NT2/D1 (cell line): ENCODE data around the gene BHLHE41.

Source experiments
- DNase-seq: peaks from one replicate; pipeline ENCODE4 v3.0.0-alpha.2; 2011; ENCODE audit warnings: low read depth, low spot score
- H3K27me3 ChIP-seq: 2 replicates; pipeline ENCODE4 v1.6.0; 2011; ENCODE audit warnings: mild to moderate bottlenecking; ENCODE audit not compliant: insufficient read length, insufficient read depth
- H3K36me3 ChIP-seq: 2 replicates; pipeline ENCODE4 v1.6.1; 2011; ENCODE audit warnings: mild to moderate bottlenecking, low read length, mixed read lengths; ENCODE audit not compliant: insufficient read depth, insufficient read length
- H3K4me1 ChIP-seq: 2 replicates; pipeline ENCODE4 v1.5.1; 2011; ENCODE audit not compliant: insufficient read depth, insufficient read length
- H3K4me3 ChIP-seq: 2 replicates; pipeline ENCODE4 v1.5.1; 2011; ENCODE audit warnings: low read depth; ENCODE audit not compliant: insufficient read length
- H3K9ac ChIP-seq: 2 replicates; pipeline ENCODE4 v1.6.0; 2011; ENCODE audit warnings: low read depth; ENCODE audit not compliant: insufficient read length
- H3K9me3 ChIP-seq: 2 replicates; pipeline ENCODE4 v1.5.1; 2011; ENCODE audit warnings: mild to moderate bottlenecking, low read length; ENCODE audit not compliant: insufficient read depth
- SUZ12 ChIP-seq: IDR thresholded peaks from 2 replicates; pipeline ENCODE4 v1.6.1; 2011; ENCODE audit not compliant: insufficient read length, insufficient read depth; ENCODE audit errors: extremely low read depth
- YY1 ChIP-seq: IDR thresholded peaks from 2 replicates; pipeline ENCODE4 v1.6.1; 2011; ENCODE audit not compliant: insufficient read length, insufficient read depth
- ZNF274 ChIP-seq: IDR thresholded peaks from 2 replicates; pipeline ENCODE4 v1.6.1; 2011; ENCODE audit warnings: mild to moderate bottlenecking, low read depth, low read length

The BHLHE41 gene

DNA sequence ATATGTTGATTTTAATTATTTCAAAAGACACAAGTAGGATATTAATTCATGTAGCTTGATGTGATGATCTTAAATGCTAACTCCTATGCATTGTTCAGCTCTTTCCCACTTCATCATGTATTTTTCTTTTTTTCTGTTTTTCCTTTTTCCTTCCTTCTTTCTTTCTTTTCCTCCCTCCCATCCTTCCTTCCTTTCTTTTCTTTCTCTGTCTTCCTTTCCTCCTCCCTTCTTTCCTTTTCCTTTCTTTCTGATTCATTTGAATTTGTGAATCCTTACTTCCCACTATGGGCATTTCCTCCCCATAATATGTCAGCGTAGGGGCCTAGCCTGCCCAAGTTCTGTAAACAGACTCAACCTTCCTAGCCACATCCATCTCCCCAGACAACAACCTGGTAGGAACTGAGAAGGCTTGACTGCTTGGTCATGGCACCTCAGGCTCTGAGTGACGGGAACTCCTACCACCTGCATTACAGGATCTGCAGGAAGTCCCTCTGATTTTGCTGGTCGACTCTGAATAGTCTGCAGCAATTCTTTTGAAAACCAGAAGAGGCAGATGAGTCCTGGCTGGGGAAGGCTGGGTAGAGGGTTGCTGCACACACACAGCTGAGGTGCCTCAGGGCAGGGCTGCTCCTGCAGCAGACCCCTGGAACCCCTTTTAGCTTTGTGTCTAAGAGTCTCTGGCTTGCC lies 33.4 kb upstream of the BHLHE41 start:
- Histone ChIP-seq H3K36me3 (no peaks in the 10 kb centered on the region), H3K4me3 (no peak overlapping the region), H3K9me3 (no peaks in the 10 kb centered on the region), H3K27me3 (no peaks in the 10 kb centered on the region), H3K4me1 (no peaks in the 10 kb centered on the region), H3K9ac (no peak overlapping the region)
- DNase-seq: peak; percentile 23
- TF ChIP-seq YY1 (no peak), SUZ12 (no peak), ZNF274 (no peak)

DNA sequence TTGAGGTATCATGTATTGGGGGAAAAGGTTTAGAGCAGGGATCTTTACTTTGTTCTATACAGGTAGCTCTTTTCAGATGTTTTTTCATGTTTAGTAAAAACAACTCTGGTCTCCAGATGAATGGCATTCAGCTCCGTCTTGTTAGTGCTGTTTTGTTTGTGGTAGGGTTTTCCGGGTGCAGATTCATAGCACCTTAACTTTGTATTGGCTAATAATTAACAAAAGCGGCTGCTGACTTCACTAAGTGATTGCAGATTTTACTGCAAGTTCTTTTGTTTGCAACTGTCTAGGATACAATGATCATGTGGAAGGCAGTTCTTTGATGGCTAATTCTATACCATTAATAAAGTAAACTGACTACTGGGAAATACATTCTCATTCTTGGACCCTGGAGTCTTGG lies 32.2 kb upstream of the BHLHE41 start:
- TF ChIP-seq SUZ12 (no peak), ZNF274 (no peak), YY1 (no peak)
- Histone ChIP-seq H3K4me1 (no peaks in the 10 kb centered on the region), H3K4me3 (no peak overlapping the region), H3K9me3 (no peaks in the 10 kb centered on the region), H3K9ac (no peak overlapping the region), H3K36me3 (no peaks in the 10 kb centered on the region), H3K27me3 (no peaks in the 10 kb centered on the region)
- DNase-seq: no peak

DNA sequence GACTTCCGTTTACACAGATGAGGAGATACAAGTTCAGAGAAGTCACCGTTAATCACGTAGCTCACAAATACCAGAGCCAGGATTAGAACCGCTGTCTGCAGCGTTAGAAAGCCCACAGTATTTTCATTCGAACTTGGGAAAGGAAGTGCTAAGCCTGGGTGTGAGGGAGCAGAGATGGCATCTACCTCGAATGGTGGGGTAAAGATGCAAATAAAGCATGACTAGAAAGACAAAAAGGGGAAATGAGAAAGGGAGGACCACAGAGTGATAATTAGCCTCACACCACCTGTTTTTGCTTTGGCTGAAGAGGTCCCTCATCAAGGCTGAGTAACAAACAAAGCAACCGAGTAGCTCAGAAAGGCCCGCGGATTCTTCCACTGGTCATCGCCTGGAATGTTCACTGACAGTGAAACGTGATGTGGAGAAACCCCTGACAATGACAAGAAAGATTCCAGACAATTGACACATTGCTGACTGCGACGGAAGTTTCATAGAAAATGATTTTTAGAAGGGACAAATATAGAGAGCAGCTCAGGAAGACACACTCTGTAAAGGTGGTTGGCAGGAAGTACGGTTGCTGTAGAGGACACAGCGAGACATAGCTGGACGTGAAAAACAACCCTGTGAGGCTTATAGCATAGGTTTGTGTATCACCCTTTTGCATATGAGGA lies 31.5 kb upstream of the BHLHE41 start:
- DNase-seq: no peak
- H3K36me3 ChIP-seq: no peaks in the 10 kb centered on the region
- H3K27me3 ChIP-seq: no peaks in the 10 kb centered on the region
- no peaks in the 10 kb centered on the region for H3K9me3 ChIP-seq
- no peak overlapping the region for H3K9ac ChIP-seq
- no peaks in the 10 kb centered on the region for H3K4me1 ChIP-seq
- TF ChIP-seq ZNF274 (no peak), YY1 (no peak), SUZ12 (no peak)
- H3K4me3 ChIP-seq: no peak overlapping the region

DNA sequence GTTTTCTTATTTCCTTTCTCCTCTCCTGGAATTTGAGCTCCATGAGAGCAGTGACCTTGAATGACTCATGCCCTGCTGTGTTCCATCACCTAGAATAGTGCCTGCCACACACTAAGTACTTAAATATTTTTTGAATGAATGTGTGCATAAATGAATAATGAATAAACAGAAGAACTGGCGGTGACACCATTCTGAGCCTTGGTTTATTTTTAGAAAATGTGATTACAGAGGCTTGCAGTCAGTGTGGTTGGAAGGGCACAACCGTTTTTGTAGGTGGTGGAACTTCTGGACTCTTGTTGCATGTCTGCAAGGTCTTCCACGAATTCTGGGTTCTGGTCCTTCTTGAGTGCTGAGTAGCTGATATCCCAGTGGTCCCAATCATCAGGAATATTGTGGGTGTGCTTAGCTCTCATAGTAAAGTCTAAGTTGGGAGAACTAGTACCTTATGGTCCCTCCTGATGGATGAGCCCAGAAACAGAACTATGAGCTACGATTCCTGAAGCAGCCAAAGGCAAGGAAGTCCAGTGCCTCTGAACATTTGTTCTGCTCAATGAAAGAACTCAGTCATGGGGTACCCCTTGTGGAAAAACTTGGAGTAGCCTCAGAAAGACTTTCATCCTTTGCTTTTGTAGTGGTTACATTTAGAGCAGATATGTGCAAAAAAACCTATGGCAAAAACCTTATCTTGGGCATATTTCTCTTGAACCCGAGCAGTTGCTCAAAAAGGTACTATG lies 28.8 kb upstream of the BHLHE41 start:
- H3K4me1 ChIP-seq: no peaks in the 10 kb centered on the region
- H3K9ac ChIP-seq: no peak overlapping the region
- H3K4me3 ChIP-seq: no peak overlapping the region
- TF ChIP-seq YY1: no peak
- no peak for TF ChIP-seq SUZ12
- TF ChIP-seq ZNF274: no peak
- no peak for DNase-seq
- H3K27me3 ChIP-seq: no peaks in the 10 kb centered on the region
- no peaks in the 10 kb centered on the region for H3K9me3 ChIP-seq
- no peaks in the 10 kb centered on the region for H3K36me3 ChIP-seq

DNA sequence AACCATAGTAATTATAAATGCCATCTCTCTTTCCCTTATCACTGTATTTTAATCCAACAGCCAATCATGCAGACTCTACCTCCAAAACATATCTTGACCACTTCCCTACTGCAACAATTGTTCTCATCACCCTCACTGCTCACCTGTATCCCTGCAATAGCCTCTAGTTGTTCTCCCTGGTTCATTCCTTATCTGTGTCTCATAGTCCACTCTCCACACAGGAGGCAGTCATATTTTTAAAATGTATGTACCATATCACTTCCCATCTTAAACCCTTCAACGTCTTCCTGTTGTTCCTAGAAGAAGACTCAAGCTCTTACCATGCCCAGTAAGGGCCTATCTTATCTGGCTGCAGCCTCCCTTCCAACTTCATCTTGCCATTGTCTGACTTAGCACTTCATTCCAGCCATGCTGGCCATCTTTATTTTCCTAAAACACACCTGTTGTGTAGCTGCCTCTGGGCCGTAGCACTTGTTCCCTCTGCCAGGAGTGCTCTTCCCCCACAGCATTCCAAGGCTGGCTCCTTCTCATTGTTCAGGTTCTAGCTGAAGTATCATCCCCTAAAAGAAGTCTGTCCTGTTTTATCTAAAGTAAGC lies 27.8 kb upstream of the BHLHE41 start:
- H3K4me1 ChIP-seq: no peaks in the 10 kb centered on the region
- no peak for DNase-seq
- no peaks in the 10 kb centered on the region for H3K9me3 ChIP-seq
- H3K4me3 ChIP-seq: no peak overlapping the region
- TF ChIP-seq YY1 (no peak), ZNF274 (no peak), SUZ12 (no peak)
- no peak overlapping the region for H3K9ac ChIP-seq
- no peaks in the 10 kb centered on the region for H3K36me3 ChIP-seq
- no peaks in the 10 kb centered on the region for H3K27me3 ChIP-seq

DNA sequence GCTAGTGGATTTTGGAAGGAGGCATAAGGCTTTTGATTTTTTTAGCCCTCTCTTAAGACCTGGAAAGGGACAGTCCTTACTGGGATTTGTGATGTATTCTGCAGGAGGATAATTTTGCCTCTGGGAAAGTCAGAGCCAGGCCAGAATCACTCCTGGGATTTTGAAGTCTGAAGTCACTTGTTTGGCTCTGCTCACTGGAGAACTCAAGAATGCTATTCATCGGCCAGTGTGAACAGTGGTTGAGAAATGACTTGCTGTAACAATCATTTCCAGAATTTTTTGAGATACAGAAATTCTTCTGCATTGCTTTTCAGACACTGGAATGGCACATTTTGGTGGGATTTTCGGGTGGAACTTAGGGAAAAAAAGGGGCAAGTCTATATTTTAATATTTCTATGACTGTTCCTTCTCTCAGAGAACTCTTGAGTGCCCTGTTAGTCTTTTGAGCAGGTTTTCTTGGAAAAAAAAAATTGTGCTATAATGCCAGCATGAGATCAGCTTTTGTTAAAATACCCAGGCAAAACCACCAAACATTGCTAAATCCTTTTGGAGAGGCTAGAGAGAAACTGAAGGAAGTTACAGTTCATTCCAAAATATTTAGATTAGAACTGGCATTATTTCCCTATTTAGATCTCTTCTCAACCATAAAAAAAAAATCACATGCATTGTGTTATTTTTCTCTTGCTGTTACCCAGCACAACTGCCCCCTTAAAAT lies 26.1 kb upstream of the BHLHE41 start:
- H3K9ac ChIP-seq: no peak overlapping the region
- no peak for TF ChIP-seq YY1
- no peak for TF ChIP-seq ZNF274
- TF ChIP-seq SUZ12: no peak
- H3K27me3 ChIP-seq: no peaks in the 10 kb centered on the region
- H3K4me1 ChIP-seq: no peaks in the 10 kb centered on the region
- no peaks in the 10 kb centered on the region for H3K9me3 ChIP-seq
- H3K36me3 ChIP-seq: no peaks in the 10 kb centered on the region
- H3K4me3 ChIP-seq: no peak overlapping the region
- DNase-seq: no peak
